ENCODE data around the gene MARCKS.

MARCKS gene

GRCh38 chr6:113823916-113824315 is 33.2 kb upstream of the MARCKS start:
- TF ChIP-seq, protein P1, sequence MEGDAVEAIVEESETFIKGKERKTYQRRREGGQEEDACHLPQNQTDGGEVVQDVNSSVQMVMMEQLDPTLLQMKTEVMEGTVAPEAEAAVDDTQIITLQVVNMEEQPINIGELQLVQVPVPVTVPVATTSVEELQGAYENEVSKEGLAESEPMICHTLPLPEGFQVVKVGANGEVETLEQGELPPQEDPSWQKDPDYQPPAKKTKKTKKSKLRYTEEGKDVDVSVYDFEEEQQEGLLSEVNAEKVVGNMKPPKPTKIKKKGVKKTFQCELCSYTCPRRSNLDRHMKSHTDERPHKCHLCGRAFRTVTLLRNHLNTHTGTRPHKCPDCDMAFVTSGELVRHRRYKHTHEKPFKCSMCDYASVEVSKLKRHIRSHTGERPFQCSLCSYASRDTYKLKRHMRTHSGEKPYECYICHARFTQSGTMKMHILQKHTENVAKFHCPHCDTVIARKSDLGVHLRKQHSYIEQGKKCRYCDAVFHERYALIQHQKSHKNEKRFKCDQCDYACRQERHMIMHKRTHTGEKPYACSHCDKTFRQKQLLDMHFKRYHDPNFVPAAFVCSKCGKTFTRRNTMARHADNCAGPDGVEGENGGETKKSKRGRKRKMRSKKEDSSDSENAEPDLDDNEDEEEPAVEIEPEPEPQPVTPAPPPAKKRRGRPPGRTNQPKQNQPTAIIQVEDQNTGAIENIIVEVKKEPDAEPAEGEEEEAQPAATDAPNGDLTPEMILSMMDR (IDR thresholded peaks at IDR 0.05): no peak

DNA sequence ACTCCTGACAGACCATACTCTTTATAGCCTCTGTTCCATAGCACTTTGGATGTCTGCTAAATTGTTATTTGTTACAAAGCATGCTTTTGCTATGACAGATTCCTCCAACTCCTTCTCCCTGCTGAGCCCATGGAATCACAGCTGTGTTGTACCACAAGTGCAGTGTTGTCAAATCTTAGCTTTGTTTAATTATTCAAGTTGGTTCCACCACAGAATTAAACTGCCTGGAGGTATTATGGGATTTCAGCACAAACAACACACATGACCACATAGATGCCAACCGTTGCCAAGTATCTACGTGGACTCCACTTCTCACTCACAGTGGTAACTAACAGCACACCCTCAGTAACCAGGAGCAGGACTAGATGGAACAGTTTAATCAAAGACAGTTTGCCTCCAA is 32.7 kb upstream of the MARCKS start:
- TF ChIP-seq, protein P1 (IDR thresholded peaks at IDR 0.05): no peak

GRCh38 chr6:113824866-113825265 is 32.3 kb upstream of the MARCKS start:
- TF ChIP-seq, protein P1 (IDR thresholded peaks at IDR 0.05): no peak

DNA sequence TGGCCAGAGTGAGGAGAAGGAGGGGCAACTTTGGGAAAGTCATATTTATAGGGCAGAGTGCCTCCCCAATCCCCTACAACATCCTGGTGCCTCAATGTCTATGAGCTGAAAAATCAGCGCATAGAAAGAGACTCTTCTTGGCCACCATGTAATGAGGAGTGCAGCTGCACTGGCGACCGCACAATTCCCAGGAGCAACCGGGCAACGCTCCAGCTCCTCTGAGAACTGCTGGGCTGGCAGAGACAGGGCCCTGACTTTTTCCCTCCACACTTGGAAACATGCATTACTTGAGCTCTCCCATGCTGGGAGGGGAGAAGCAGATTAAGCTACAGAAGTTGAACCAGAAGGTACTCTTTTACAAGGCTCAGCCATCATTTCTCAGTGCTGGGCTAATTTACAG is 31.4 kb upstream of the MARCKS start:
- TF ChIP-seq, protein P1 (IDR thresholded peaks at IDR 0.05): no peak

DNA sequence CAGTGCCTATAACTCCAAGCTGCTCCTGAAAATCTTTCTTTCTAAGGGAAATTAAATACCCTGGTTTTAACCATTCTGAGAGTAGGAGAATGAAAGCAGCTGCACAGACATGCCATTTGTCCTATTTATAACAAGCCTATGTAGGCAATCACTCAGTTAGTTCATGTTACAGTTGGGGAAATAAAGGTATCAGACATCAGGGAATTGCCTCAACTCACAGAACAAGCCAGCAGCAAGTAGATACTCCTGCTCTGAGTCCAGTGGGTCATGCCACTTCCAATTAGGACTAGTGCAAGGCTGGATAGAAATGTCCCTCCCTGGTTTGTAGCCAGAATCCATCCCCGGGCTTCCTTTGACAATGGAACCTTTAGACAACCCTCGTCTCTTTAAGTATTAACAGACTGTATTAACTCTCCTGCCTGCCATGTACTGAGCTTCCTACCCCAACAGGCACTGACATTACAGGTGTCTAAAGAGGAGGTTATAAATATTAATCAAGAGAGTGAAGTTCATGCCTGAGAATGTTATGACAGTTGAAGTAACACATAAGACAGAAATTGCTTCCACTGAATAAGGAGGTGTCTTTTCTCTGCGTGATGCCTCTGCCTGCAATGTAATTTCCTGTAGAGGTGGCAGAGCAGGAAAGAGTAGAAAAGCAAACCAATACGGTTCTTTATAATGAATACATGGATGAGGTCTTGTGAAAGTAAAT is 28.0 kb upstream of the MARCKS start:
- TF ChIP-seq, protein P1 (IDR thresholded peaks at IDR 0.05): no peak

DNA sequence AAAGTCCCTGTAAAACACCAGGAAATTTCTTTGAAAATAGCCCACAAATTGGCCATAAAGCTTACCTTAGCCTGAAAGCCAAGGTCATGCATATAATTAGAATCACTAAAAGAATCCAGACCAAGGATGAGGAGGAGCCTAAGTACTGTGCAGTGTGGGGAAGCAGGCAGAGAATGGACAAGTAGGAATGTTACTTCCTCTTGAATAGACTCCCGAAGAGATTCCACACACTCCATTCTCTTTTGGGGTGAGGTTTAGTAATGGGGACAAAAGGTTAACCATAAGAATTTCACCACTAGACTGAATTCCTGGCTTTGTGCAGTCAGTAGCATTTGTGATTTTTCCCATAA is 27.5 kb upstream of the MARCKS start:
- TF ChIP-seq, protein P1 (IDR thresholded peaks at IDR 0.05): no peak

GRCh38 chr6:113830140-113830539 is 27.0 kb upstream of the MARCKS start:
- TF ChIP-seq, protein P1 (IDR thresholded peaks at IDR 0.05): no peak

DNA sequence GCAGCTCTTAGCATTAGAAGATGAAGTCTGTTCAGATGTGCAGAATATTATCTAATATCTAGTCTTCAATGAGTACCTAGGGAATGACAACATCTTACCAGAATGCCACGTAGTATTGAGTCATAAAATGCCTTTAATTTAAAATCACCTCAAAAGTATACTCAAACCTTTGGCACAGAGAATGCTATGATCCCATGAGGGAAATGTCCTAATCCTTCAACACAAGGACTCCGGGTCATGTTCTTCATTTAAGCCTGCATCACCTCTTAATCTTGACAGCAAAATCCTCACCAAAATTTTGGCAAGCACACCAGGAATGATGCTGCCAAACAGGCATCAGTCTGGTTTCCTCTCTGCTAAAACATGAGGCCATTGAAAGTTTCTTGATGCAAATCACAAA is 23.6 kb upstream of the MARCKS start:
- TF ChIP-seq, protein P1 (IDR thresholded peaks at IDR 0.05): no peak

Data from LNCAP (cell line).